Measurements from ENCODE around the gene NPSR1.

The NPSR1 gene

GRCh38 chr7:34734771-34735170 lies 76.8 kb downstream of the NPSR1 start:
- H3K27ac ChIP-seq, result no peak overlapping the region
- TF ChIP-seq, protein P1, sequence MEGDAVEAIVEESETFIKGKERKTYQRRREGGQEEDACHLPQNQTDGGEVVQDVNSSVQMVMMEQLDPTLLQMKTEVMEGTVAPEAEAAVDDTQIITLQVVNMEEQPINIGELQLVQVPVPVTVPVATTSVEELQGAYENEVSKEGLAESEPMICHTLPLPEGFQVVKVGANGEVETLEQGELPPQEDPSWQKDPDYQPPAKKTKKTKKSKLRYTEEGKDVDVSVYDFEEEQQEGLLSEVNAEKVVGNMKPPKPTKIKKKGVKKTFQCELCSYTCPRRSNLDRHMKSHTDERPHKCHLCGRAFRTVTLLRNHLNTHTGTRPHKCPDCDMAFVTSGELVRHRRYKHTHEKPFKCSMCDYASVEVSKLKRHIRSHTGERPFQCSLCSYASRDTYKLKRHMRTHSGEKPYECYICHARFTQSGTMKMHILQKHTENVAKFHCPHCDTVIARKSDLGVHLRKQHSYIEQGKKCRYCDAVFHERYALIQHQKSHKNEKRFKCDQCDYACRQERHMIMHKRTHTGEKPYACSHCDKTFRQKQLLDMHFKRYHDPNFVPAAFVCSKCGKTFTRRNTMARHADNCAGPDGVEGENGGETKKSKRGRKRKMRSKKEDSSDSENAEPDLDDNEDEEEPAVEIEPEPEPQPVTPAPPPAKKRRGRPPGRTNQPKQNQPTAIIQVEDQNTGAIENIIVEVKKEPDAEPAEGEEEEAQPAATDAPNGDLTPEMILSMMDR (IDR thresholded peaks at IDR 0.05; ENCODE audit: low read depth, low read length, missing control alignments), result no peak
- H3K27me3 ChIP-seq (replicated peaks), result no peaks in the 10 kb centered on the region
- H3K36me3 ChIP-seq (replicated peaks), result no peaks in the 10 kb centered on the region
- DNase-seq, result no peak
- H3K4me3 ChIP-seq (ENCODE audit: low read depth, low read length), result no peak overlapping the region
- in situ Hi-C loops (cut with HindIII; ENCODE audit: low pct_ligation_motif_present, low sequenced_read_pairs), result no loop called here

DNA sequence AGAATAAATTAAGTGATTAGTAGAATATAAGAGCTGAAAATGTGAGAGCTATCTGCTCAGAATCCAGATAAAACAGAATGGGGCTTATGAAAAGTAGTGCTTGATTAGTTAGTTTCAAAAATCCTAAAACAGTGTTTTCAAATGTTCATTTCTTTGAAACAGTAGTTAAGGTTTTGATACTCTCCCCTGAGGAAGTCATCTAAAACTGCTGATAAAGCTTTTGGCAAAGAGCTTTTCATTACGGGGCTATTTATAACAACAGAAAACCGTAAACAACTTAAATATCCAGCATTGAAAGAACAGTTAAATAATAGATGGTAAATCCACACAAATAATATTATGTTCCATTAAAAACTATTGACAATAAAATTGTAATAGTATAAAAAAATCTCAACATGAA lies 77.5 kb downstream of the NPSR1 start:
- H3K4me3 ChIP-seq (ENCODE audit: low read depth, low read length), result no peak overlapping the region
- TF ChIP-seq, protein P1 (IDR thresholded peaks at IDR 0.05; ENCODE audit: low read depth, low read length, missing control alignments), result no peak
- no peak overlapping the region for H3K27ac ChIP-seq
- no peaks in the 10 kb centered on the region for H3K36me3 ChIP-seq (replicated peaks)
- no peaks in the 10 kb centered on the region for H3K27me3 ChIP-seq (replicated peaks)
- in situ Hi-C loops (cut with HindIII; ENCODE audit: low pct_ligation_motif_present, low sequenced_read_pairs), result no loop called here
- DNase-seq, result no peak

- H3K27ac ChIP-seq, result no peak overlapping the region
- no peak overlapping the region for H3K4me3 ChIP-seq (ENCODE audit: low read depth, low read length)
- H3K27me3 ChIP-seq (replicated peaks), result no peaks in the 10 kb centered on the region
- no peak for DNase-seq
- TF ChIP-seq, protein P1 (IDR thresholded peaks at IDR 0.05; ENCODE audit: low read depth, low read length, missing control alignments), result no peak
- in situ Hi-C loops (cut with HindIII; ENCODE audit: low pct_ligation_motif_present, low sequenced_read_pairs), result no loop called here
- no peaks in the 10 kb centered on the region for H3K36me3 ChIP-seq (replicated peaks)
Observed at GRCh38 chr7:34739651-34740300, 81.8 kb downstream of the NPSR1 start.

DNA sequence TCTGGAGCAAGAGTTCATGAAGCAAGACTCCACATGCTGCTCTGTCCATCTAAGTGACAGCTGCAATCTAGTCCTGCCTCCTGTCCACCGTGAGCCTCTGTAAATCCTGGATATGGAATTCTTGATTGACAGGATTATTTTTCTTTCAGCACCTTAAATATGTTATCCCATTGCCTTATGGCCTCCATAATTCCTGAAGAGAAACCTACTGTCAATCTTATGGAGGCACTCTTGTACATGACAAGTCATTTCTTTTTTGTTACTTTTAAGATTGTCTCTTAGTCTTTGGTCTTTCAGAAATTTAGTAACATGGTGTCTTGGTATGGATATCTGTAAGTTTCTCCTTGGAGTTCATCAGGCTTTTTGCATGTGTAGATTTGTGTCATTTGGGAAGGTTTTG lies 82.8 kb downstream of the NPSR1 start:
- DNase-seq, result no peak
- TF ChIP-seq, protein P1 (IDR thresholded peaks at IDR 0.05; ENCODE audit: low read depth, low read length, missing control alignments), result no peak
- in situ Hi-C loops (cut with HindIII; ENCODE audit: low pct_ligation_motif_present, low sequenced_read_pairs), result no loop called here
- Histone ChIP-seq H3K27ac (no peak overlapping the region), H3K4me3 (ENCODE audit: low read depth, low read length) (no peak overlapping the region), H3K27me3 (replicated peaks) (no peaks in the 10 kb centered on the region), H3K36me3 (replicated peaks) (no peaks in the 10 kb centered on the region)

- no peaks in the 10 kb centered on the region for H3K27me3 ChIP-seq (replicated peaks)
- no peak for DNase-seq
- H3K27ac ChIP-seq, result no peak overlapping the region
- no peak overlapping the region for H3K4me3 ChIP-seq (ENCODE audit: low read depth, low read length)
- H3K36me3 ChIP-seq (replicated peaks), result no peaks in the 10 kb centered on the region
- in situ Hi-C loops (cut with HindIII; ENCODE audit: low pct_ligation_motif_present, low sequenced_read_pairs), result no loop called here
- TF ChIP-seq, protein P1 (IDR thresholded peaks at IDR 0.05; ENCODE audit: low read depth, low read length, missing control alignments), result no peak
Observed at GRCh38 chr7:34747176-34747781, 89.3 kb downstream of the NPSR1 start.

Measured in brain microvascular endothelial cell (primary cell).